Stimulated activated naive CD8-positive, alpha-beta T cell treated with anti-CD3 and anti-CD28 coated beads, Interleukin-15, Interleukin-2, amounts not matched to agents 100 U/mL and 50 U/mL, for 24 hours (primary cell): ENCODE measurements around the gene SLC25A51.

Source experiments
- ATAC-seq: fragments of 150-1000 bp; cut with Tn5 transposase; one replicate; pipeline ENCODE4 v1.10.0; 2021
- DNase-seq: peaks from one replicate; pipeline ENCODE4 v3.0.0; 2021

SLC25A51 gene

DNA sequence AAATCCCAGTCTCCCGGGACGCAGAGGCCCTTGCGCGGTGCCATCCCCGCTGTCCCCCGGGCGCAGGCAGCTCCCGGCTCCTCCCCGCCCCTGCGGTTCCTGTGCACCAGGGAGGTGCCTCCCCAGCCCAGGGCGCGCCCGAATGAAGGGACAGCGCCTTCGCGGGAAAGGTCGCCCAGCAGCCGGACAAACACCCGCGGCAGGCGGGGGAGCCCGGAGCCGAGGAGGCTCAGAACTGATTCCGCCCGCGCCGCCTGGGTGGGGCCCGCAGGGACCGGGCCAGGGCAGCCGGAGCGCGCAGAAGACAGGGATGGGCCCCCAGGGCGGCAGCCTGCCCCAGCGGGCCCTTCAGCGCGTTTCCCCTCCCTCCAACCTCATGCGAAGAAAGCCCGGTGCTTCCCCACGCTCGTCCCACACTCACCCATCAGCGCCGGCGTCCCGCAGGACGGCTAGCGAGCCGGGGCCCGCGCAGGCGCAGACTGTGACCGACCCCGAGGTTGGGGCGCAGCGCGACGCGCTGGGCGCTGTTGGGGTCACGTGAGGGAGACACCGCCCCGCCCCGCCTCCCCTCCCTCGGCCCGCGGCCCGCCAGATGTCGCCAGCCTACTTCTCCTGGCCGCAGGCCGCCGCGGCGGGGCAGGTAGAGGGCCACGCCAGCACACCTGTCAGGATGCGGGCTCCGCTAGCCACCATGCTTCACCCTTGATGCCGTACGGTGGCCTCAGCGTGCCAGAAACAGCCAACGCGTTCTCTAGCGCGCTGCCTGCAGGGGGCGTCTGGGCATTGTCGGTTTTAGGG lies at the start of gene SLC25A51:
Gene SLC25A51, minus strand, starts transcription at position 481 of the 798 bp plus-strand sequence. CDS start 15,577 bp downstream, outside the sequence.
- DNase-seq (peak; percentile 96), ATAC-seq (peak; percentile 85)

GRCh38 chr9:37953206-37953774 lies 49.4 kb upstream of the SLC25A51 start:
- ATAC-seq (no peak), DNase-seq (no peak)

- ATAC-seq (no peak), DNase-seq (no peak)
These were observed 48.8 kb upstream of the SLC25A51 start for GRCh38 chr9:37952731-37953130.

DNA sequence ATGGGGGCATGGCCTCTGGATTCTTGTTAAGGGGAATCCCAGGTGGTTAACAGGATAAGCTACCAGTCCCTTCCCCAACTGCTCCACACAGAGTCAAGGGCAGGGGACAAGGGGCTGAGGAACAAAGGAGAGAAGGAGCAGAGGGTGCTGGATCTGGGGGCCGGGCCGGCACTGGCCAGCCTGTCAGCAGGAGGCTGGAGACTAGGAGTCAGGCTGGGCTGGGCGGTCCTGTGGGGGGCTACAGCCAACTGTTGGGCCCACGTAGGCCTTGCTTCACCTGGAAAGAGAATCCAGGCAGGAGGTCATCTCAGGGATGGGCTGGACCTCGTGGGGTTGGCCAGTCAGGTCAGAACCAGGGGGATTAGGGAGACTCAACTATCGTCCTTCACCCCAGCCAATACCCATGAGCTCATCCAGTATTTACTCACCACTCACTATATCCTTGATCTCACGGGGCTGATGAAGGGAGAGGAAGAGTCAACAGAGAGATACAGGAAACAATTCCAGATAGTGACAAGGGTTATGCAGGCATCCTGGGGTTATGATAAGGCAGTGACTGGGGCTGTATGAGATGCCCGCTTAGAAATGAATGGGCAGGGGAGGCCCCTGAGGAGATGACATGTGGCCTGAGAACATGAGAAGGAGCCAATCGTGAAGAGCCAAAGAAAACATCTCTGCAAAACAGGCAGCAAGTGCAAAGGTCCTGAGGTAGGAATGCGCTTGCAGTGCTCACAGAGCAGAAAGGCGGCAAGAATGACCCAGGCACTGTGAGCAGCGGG lies 47.9 kb upstream of the SLC25A51 start:
- no peak for DNase-seq
- no peak for ATAC-seq

DNA sequence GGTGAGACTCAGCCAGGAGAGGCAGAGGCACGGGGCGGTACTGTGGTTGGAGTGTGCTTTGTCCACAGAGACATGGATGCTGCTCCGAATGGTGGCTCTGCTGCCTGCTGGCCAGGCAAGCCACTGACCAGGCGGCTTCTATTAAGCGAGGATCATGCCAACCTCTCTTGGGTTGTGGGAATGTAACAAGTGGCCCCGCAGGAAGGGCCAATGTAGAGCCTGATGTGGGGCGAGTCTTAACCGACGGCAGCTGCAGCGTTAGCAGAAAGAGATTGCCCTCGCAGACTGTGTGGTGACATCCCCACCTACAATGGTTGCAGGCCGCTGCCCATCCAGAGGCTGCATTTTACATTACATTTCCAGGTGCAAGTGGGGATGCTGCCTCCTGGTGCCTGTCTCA lies 46.6 kb upstream of the SLC25A51 start:
- ATAC-seq (no peak), DNase-seq (no peak)

- DNase-seq (no peak), ATAC-seq (no peak)
These were observed 45.6 kb upstream of the SLC25A51 start for GRCh38 chr9:37949576-37949975.

DNA sequence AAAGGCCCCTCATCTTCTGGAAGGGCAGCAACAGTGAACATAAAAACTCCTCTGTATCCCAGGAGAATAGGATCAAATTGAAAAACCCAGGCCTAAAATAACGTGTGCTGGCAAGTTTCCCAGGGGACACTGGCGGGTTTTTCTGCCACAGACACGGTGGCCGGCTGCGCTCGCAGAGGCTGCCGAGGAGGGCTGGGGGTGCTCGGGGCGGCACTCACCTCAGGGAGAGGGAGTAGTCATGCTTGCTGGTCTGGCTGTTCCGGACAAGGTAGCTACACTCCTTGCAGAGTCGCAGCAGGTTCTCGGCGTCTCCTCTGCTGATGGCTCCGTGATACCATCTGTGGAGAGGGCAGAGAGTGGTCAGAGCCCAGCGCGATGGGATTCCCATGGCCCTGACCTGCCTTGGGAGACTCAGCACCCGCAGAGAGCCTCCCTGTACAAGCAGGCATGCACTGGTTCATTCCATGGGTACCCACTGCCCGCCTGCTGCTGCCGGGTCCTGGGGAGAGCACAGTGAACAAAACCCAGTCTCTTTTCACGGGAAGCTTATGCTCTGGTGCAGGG lies 44.6 kb upstream of the SLC25A51 start:
- ATAC-seq (no peak), DNase-seq (no peak)

DNA sequence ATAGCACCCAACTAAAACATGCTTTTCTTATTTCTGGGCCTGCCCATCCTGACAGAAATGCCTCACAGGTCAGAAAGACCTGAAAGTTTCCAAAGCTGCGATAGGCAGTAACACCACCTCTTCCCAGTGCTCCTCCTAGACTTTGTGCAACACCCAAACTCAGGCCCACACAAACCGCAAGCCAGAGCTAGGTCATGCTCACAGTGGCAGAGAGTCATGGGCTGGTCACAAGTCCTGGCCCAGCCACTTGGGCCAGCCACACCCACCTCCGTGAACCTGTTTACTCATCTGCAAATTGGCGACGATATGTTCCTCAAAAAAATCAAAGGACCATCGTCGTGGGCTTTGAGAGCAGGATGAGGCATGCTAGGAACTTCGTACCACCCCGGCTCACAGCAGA lies 44.0 kb upstream of the SLC25A51 start:
- ATAC-seq (no peak), DNase-seq (no peak)

DNA sequence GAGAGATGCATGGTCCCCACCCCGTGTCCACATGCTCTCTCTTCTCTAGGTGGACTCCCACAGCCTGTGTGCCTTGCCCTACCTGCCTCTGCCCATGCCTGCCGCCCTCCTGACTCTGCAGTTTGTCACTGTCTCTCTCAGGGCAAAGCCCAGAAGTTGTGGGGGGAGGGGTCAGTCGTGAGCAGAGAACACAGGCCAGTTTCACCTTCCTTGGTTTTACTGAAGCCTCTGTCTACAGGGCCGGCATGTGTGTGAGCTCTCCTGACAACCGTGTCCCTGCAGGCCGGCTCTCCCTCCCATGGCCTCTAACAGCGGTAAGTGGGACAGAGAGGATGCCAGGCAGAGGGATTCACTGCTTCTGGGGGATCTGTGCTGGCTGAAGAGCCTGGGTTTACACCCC lies 43.5 kb upstream of the SLC25A51 start:
- ATAC-seq (no peak), DNase-seq (no peak)

DNA sequence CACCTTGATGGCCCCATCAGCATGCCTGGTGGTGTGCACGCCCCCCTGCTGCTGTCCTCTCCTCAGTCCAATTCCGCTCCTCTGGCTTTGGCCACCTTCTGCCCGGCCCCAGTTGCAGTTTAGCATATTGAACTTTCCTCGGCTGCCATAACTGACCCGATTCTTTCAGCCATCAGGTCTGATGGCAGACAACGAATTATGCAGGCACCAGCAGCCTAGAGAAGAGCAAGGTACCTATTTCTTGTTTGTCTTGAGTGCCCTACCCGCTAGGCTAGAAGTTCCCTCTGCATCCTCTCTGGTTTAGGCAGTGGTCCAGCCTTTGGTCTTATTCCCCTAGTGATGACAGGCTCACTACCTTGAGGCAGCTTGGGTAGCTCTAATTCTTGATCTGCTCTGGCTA lies 43.0 kb upstream of the SLC25A51 start:
- no peak for DNase-seq
- no peak for ATAC-seq

DNA sequence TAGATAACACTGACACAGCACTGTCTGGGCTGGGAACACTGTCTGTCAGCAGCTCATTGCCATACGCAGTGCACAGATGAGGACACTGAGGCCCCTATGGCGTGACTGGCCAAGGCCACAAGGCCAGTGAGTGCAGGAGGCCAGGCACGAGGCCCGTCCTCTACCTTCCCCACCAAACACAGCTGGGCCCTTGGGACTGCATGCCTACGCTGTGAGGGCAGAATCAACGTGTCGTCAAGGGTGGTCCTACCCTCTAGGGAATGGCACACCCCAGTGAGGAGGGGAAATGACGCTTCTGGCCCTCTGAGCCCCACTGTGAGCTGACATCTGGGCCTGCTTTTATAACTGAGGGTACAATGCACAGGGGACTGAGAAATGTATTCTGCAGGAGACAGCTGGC lies 42.1 kb upstream of the SLC25A51 start:
- ATAC-seq (no peak), DNase-seq (no peak)

GRCh38 chr9:37944671-37945481 lies 40.9 kb upstream of the SLC25A51 start:
- no peak for DNase-seq
- ATAC-seq, result no peak

DNA sequence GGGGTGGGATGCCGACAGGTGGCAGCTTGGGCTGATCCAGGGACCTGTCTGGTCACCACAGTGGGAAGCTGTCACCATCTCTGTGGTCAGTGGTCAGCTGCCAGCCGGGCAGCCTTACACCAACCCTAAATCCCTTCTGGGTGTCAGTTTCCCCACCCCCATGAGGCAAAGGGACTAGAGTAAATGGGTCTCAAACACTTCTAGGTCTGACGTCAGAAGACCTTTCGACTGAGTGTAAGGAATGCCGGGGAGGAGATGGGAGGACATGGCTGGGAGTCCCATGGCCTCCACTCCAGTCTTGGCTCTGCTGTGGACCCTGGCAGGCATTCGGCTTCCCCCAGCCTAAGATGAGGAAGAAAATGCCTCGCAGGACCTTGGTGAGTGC lies 40.3 kb upstream of the SLC25A51 start:
- no peak for DNase-seq
- ATAC-seq, result no peak

DNA sequence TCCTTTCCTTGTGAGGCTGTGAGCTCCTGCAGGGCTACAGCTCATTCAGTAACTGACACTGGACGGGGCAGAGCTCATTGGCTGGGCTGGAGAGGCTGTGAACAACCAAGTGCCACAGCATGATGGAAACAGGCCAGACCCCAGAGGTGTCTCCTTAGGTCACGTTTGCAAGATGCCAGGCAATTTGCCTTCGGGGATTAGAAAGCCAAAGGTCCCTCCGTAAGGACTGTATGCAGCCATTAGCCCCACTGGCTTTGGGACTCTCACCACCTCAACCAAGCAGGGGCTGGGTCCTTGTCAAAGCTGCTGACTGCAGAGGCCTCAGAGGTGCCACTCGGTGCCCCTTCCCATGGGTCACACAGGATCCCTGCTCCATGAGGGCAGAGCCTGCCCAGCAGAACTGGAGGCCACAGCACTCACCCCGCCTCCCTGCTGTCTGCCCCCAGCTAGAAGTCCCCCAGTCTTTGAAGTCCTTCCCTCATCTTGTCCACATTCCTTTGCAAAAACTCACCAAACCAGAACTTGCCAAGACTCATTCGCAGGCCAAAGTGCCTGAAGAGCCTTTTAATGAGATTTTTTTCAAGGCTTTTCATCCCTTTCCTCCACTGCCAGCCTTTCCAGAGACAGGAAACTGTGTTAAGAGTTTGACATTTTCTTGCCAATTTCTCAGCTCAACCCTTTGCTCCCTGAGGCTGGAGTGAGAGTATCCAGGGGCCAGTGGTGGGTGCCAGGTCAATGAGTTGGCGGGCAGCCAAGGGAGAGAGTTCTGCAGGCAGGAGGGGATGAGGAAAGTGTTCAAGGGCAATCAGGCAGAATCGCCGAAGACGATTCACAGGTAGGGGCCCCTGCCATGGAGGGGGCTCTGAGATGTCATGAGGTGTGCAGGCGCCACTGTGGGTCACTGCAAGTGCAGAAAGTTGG lies 39.7 kb upstream of the SLC25A51 start:
- ATAC-seq, result no peak

DNA sequence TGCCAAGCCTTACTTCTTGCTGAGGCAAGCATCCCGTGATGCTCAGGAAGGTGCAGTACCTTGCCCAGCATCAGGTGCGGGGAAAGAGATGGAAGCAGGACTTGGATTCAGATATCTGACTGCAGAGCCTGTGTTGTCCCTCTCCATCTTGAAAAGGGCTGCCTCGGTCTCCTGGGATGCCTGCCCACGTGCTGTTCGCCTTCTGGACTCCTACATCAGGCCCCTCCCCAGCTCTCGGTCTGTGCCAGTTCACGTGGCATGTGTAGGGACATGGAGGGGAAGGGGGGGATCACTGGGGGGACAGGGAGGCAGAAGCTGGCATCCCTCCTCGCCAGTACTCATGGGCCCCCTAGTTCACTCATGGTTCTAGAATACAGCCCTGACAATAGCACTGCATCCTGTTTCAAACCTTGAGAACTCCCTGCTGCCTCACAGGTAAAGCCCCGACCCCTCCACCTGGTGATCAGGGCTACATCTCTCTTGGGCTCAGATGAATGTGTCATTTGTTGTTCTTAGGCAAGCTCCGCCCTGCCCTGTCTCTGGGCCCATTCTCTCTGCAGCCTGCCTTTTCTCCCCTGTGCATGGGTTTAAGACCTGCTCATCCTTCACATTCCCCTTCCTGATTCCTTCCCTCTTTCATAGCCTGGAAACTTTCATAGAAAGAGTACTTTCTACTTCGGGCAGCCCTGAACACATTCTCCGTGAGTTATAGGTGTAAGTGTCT lies 38.9 kb upstream of the SLC25A51 start:
- ATAC-seq (no peak), DNase-seq (no peak)

More for the DNA sequence above, 39.7 kb upstream of the SLC25A51 start:
- no peak for DNase-seq

DNA sequence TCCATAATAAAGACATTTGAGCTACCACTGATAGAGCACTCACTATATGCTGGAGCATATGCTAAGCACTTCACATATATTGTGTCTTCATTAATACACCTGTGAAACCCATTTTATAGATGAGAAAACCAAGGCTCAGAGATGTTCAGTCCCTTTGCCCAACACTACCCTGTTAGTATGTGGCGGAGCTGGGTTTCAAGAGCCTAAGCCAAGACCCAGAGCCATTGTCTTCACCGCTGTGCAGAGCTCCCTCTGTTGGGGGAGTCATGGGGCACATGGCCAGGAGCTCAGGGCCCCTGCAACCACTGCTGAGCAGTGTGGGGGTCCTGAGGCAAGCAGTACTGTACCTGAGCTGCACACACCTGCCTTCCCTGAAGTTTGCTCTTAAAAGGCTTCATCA lies 37.3 kb upstream of the SLC25A51 start:
- DNase-seq (no peak), ATAC-seq (no peak)

DNA sequence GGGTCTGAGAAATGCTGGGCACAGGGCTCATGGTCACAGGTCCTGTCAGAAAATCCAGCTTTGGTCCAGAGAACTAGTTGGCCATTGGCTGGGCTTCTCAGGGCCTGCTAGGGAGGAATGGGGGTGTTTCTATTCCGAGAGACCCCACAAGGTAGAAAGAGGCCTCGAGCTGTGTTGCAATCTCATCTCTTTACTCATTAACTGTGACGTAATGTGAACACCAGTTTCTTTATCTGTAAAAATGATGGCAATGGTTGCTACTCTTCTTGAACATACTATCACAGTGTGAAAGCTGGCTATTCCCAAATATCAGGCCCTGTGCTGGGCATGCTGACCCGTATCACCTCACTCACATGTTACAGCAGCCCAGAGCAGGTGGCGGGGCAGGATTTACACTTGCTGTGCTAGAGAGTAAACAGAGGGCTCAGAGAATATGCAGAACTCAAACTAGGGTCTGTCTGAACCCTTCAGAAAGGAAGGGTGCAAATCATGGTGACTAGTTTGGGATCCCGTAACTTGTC lies 35.7 kb upstream of the SLC25A51 start:
- ATAC-seq (no peak), DNase-seq (no peak)

GRCh38 chr9:37938121-37938891 lies 34.4 kb upstream of the SLC25A51 start:
- ATAC-seq, result no peak
- DNase-seq, result no peak

- DNase-seq (no peak), ATAC-seq (no peak)
These were observed 33.4 kb upstream of the SLC25A51 start for GRCh38 chr9:37937366-37937765.
